ENCODE data around the gene INPP5E. TPM values are rescaled to one million over a fixed set of nuclear protein-coding genes. Genes with fewer than 3 reads are reported as not detected.

The INPP5E gene
- polyA plus RNA-seq, 3 donors: 15.6 to 18.5 (median 17.7) TPM

DNA sequence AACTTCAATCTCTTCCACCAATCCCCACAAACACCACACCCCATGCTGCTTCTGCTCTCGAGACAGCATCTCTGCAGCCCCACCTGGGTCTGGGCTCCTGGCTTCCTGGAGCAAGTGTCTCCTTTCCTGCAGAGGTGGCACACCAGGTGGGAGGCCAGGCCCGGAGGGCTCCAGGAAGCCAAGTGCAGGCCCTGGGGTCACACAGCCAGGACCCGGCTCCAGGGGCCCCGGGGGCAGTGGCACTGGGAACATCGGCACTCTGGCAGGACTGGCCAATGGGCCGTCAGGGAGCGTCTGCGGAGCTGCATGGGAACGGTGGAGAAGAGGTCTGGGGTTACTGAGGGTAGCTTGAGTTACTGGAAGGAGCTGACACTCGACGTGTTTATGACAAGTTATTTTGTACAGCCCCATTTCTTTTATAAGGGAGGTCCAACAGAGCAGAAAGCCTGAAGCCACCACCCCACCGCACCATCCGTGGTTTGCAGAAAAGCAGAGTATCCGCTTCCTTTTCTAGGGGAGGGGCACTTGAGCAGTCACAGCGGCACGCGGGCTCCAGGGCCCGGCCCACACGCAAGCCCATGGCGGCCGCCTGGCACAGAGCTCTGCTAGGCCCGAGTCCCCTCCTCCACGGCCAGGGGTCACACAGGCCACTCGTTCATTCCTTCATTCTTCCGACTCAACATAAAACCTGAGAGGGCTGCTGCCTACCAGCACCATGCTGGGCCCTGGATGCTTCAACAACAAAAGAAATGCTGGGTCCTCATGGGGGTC lies 14.6 kb upstream of the INPP5E start:
- no peak for DNase-seq

DNA sequence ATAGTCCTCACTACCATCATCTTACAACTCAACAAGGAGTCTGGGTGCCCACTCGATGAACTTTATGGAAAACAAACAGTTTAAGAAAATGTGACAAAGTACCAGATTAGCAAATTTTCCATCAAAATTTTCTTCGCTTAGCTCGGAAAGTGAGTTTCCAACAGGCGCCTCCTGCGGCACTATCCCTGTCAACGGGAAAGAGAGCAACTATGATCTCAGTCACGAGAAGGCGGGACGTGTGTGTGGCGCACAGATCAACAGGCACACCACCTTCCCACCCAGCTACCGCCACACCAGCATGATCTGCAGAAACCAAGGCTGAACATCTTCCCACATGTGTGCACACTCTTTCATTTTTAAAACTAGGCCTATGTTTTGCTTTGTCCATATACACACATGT lies 13.7 kb upstream of the INPP5E start:
- DNase-seq: no peak

DNA sequence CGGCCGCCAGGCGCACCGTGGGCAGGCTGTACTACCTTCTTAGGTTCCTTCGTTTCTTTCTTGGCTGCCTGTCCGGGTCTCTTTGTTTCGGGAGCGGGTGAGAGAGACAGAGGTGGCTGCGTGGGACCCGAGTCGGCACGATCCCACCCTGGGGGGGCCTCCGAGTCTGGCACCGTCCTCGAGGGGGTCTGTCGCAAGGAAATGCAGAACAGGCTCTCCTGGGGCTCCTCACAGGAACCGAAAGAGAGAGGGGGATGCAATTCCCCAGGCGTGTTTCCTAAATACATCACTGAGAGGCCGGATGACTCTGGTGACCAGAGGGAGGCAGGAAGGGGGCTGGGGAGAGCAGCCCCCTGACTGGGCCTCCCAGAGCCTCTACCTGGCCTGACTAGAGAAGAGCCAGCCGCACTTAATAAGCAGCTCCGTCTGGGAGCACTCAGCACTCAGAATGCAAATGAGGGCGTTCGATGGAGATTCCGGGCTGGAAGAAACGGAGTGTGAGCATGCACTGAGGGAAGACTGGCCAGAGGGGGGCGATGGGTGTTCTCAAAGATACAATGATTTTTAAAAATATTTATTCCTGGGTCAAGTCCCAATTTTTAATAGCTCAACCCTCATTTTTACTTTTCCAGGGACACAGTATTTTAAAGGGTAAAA lies 11.7 kb upstream of the INPP5E start:
- DNase-seq: no peak

DNA sequence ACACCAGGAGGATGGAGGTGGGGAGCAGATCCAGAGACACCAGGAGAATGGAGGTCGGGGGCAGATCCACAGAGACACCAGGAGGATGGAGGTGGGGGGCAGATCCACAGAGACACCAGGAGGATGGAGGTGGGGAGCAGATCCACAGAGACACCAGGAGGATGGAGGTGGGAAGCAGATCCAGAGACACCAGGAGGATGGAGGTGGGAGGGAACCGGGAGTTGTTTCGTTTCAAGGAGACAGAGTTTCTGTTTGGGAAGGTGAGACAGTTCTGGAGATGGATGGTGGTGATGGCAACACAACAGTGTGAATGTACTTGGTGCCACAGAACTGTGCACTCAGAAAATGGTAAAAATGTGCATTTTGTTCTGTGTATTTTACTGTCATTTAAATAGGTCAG lies 9.0 kb upstream of the INPP5E start:
- no peak for DNase-seq

DNA sequence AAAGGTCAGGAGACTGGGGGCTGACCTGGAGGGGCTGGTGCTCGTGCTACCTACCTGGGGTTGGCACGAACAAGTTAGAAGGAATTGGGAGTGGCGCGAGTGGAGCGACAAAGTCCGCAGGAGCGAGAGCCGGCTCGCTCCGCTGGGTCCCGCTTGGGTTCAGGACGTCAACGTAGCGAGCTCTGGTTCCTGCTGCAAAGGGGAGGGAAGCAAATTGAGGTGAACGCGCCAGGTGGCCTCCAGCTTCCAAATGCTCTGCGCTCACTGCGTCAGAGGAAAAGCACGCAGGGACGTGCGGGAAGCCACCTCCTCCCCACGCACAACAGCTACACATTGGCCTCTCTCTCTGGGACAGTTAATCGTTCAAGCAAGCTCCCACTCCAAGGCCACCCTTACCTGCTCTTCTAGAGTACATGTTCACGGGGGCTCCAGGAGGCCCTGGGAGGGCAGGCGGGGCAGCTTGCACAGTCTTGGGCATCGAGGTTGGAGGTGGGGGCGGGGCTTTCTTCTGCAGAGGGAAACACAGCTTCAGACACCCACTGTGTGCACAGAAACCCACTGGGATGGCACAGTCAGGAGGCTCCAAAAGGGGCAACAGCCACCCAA lies 7.6 kb upstream of the INPP5E start:
- DNase-seq: no peak

DNA sequence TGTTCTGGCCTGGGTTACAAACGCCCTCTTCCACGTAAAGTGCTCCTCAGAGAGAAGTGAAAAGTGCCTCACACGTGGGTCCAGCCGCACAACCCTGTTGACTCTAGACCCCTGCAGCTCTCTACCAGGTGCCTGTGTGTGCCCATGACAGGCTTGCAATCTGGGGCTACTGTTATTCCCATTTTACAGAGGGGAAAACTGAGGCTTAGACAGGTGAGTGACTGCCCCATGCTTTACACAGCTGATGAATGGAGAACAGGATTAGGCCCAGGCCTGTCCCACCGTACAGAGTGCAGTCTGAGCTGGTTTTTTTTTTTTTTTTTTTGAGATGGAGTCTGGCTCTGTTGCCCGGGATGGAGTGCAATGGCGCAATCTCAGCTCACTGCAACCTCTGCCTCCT lies 6.2 kb upstream of the INPP5E start:
- no peak for DNase-seq

DNA sequence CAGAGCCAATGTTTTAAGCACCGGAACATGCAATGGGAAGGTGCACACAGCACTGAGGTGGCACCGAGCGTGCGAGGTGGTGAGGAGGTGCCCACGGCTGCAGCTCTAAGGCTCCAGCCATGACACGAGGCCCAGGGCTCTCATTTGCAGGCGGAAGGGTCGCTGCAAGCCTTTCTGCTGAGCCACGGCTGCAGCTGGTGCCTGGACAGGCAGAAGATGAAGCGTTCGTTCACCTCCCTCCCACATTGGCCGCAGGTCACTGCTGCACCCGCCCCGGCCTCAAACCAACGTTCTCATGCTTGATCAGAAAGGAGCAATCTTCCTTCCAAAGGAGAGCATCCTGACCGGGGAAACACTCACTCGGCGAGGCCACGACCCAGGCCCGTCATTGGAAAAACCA lies 4.5 kb upstream of the INPP5E start:
- DNase-seq: no peak

DNA sequence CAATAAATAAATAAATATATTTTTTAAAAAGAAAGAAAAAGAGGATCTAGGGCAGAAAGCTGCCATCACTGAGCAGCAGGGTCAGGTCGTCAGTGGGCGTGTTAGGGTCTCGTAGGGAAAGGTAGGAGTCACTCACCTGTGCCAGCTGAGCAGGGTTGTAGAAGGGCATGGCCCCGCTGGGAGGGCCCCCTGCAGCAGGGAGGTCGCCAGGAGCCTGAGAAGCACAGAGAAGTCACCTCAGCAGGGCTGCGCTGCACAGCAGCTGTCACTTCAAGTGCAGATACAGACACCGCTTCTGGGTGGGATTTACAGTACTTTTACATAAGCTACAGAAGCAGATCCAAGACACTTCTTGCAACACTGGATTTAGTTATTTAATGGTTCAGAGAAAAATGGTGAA lies 4.0 kb upstream of the INPP5E start:
- DNase-seq: no peak

DNA sequence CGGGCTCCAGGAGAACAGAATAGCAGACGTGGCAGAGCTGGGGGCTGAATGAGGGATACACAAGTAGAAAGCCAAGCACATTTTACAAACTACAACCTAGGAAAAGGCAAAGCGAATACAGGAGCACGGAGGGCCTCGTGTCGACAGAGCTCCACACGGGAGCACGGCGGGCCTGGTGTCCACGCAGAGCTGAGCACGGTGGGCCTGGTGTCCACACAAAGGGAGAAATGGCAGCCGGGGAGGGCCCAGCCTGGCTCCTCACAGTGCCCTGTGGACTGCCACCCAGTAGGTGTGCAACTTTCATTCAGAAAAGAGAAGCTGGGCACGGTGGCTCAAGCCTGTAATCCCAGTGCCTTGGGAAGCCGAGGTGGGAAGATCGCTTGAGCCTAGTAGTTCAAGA lies 3.4 kb upstream of the INPP5E start:
- no peak for DNase-seq

DNA sequence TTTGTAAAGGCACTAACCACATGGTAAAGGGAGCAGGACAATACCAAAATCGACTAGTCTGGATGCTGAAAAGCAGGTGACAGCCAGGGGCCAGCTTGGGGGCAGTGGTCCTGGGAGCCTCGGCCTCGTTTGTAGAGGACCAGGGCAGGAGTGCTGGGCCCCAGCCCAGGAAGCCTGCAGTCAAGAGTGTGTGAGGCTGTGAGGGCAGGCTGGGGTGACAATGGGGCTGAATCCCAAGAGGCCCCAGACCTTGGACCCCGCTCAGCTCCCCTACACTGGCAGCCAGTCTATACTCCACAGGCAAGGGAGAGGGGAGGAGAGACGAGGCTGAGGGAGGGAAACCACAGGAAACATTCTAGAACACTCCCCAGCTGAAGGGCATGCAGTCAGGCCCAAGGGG lies 2.6 kb upstream of the INPP5E start:
- DNase-seq: no peak

DNA sequence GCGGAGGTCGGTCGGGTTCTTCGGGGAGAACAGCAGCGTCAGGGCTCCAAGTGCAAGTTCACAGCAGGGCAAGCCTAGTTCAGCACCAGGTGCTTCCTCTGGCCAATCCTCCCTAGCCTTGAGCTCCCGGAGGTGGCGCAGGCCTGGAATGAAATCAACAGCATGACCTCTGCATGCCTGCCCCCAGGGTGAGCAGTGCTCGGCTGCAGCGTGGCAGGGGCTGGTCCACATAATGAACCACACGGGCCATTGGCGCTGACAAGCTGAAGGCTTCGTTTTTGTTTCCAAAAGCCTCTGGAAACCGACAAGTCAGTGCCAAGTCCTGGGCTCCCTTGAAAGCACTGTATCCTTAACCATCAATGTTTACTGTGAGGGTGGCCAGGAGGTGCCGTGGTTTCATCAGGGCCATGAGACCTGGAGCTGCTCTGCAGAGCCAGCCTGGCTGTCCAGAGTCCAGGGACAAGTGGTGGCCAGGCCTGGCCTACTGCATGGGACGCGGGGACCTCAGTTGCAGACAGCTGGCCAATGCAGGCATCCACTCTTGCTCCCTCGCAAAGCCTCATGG lies 2.1 kb upstream of the INPP5E start:
- DNase-seq: no peak

DNA sequence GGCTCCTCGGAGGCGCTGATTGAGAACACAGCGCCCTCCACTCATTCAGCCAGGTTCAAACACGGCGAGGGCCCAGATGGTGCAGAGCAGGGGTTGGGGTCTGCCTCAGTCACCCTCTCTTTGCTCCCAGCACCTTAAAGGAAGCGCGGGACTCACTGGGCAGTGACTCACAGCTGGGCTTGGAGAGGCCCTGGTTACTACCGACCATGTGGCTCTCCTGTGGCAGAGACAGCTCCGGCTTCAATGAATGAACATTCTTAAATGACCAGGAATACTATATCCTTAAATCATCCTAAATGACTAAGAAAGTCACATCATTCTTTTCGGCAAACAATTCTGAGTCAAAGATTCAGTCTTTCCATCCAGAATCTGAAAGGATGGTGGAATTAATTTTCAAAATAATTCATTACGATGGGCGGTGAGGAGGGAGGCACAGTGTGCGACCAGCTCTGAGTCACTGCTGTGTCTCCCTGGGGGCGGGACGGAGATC lies 1.6 kb upstream of the INPP5E start:
- DNase-seq: no peak

DNA sequence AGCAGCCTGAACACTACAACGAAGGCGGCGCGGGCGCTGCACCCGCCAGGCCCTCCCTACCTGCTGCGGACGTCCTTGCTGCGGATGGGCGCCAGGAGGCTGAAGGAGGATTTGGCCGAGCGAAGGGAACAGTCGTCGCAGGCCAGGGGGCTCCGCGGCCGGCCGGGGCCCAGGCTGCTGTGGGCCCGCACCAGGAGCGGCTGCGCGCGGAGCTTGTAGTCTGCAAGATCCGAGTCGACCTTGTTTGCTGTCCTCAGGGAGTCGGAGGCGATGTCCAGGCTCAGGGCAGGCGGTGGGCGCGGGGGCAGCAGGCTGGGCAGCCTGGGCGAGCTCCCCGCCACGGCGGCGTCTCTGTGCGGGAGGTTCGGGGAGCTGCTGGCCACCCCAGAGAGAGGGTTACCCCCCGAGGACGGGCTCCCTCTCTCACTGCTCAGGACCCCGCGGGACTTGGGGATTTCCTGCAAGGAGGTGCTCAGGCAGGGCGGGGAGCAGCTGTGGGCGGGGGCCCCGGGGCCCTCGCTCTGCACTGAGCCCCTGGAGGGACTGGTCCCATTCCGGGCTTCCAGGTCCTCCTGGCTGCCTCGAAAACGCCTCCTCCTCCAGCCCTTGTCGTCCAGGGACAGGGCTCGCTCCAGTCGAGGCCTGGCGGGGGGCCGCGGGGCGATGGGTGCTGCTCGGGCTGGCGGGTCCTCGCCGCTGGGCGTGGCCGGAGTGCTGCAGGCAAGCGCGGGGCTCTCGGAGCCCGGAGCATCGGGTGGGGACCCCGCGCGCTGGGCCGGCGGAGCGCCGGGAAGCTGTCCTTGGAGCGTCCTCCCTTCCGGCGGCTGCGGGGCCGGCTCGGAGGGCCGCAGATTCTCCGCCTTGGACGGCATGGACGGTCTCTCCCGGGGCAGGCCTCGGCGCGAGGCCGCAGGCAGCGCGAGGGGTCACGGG lies 831 bp downstream of the INPP5E start:
- no peak for DNase-seq

DNA sequence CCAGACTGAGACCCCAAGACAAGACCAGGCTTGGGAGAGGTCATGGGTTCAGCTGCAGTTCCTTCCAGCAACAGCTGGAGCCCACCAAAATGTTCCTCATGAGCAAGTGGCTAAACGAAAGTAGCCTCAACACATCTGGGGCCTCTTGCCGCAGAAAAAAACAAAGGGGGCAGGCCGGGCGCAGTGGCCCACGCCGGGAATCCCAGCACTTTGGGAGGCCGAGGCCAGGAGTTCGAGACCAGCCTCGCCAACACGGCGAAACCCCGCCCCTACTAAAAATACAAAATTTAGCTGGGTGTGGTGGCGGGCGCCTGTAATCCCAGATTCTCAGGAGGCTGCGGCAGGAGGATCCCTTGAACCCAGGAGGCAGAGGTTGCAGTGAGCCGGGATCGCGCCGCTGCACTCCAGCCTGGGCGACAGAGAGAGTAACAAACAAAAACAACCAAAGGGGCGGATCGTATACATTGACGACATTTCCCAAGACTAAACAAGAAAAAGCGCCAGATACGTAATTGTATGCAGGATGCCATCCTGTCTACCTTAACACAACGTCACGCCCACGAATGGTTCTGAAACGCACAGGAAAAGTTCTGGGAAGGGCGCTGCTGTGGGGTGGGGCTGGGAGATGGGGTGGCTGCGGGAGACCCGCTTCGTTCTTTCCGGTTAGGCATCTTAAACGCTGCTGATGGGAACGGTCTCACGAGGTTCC lies 1.7 kb downstream of the INPP5E start:
- DNase-seq: no peak

DNA sequence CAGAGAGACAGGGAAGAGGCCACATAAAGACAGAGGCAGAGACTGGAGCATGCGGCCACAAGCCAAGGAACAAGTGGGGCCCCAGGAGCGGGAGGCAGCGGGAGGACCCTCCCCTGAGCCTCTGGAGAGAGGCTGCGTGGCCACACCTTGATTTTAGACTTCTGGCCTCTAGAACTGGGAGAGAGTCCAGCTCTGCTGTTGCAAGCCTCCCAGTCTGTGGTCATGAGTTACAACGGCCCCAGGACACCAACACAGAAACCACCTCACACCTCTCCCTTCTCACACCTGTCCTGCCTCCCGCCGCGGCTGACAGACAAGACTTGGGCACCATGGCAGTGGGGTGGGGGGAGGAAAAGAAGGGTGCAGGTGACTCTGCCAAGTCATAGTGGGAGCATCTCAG lies 2.2 kb downstream of the INPP5E start:
- DNase-seq: no peak

DNA sequence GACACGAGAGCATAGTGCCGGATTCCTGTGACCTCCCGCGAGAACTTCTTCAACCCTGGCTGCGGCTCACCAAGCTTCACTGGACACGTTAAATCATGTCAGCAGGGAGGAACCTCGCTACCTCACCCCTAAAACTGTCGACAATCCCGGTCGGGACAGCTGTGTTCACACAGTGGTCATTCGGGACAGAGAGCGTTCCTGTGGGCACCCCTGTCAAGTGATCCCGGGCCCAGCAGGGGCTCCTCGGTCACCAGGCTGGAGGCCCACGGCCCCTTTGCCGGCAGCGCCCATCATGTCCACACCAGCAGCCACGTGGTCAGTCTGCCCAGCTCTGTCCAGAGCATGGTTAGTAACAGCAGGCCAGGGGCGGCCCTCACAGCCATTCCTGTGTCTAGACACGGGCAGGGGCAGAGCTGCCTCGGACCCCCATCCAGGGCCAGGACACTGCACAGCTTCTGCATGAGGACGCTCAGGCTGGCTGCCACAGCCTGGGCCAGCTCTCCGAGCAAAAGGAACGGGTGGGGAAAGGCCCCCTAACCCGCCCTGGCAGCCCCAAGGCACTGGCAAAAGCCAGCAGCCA lies 3.5 kb downstream of the INPP5E start:
- no peak for DNase-seq

DNA sequence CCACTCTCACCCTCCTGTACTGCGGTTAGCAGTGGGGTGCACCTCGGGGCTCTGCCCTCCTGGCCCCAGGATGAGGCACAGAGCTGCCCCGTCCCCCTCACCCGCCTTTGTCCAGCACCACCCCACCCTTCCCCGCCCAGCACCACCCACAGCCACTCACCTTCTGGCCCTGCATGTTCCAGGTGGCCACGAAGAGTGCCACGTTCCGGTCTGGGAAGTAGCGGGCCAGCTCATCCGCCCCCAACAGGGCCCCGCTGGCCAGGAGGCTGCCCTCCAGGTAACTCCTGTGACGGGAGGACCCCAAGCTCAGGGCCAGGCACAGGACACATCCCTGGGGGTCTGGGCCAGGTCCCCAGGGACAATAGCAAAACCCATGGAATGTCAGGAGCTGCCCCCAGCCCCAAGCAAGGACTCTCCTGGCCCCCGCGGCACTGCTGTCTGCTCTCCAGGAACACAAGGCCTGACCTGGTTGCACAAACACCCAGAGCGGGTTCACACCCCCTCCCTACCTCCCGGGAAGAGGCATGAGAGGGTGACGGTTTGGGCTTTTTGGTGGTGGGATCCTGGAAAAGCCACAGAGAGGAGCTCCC lies 5.0 kb downstream of the INPP5E start:
- no peak for DNase-seq

DNA sequence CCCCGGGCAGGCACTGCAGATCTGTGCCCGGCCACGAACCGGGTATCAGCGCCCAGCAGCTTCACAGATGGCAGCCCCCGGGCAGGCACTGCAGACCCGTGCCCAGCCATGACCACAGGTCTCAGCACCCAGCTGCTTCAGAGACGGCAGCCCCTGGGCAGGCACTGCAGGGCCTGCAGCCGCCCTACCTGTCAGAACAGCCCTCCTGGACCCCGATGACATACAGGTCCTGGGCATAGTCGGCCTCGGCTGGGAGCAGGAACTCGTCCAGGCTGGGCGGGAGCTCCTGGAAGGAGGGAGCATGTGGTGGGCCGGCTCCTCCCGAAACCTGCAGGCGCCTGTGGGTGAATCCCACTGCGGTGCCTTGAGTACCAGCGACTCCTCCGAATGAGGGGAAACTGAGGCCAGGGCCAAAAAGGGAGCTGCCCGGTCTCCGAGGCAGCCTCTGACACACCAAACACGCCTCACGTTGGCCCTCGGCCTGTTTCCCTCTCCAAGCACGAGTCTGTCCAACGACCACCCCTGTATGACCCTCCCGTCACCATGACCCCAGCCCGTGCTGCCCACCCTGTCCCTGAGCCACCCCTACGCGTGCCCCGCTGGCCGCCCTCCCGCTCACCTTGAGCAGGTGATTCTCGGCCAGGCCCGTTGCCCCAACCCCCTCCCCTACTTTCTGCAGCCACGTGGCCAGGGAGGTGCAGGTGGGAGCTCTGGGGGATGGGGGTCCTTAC lies 5.6 kb downstream of the INPP5E start:
- no peak for DNase-seq

DNA sequence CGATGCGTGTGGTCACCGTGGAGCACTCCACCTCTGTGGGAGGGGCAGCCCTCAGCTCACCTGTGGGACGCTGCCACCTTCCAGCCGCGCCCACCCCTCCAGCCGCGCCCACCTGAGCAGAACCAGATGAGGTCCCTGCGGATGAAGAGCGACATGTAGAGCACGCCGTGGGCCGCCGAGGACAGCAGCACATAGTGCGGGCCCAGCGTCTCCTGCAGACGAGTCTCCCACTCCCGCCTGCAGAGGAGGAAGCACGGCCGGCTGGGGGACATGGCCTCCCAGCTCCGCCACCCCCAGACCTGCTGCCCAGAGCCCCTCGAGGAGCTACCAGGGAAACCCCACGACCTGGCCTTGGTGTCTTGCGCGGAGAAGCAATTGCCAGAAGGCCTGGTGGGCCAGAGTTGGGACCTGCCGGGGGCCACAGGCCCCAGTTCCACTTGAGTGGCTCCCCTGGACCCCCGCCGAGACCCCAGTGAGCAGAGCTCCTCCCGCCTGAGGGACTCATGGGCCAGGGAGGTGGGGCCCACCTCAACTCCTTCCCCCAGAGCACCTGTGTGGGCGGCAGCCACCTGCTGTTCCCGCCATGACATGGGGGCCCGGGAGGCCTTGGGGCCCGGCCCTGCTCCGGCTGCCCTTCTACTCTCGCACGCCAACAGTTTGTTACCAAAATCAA lies 6.5 kb downstream of the INPP5E start:
- no peak for DNase-seq
